ENCODE measurements around the gene RNASEH2C.

The RNASEH2C gene

GRCh38 chr11:65726660-65727059, 6.1 kb upstream of the RNASEH2C start:
- Histone ChIP-seq H3K36me3 (replicated peaks; ENCODE audit: insufficient read depth, low read length) (no peaks in the 10 kb centered on the region), H3K4me1 (ENCODE audit: low read length) (no peaks in the 10 kb centered on the region), H3K4me2 (ENCODE audit: low read depth, low read length) (no peak overlapping the region), H3K27ac (ENCODE audit: low read length) (no peak overlapping the region), H3K27me3 (replicated peaks; ENCODE audit: insufficient read depth, low read length) (no peaks in the 10 kb centered on the region; the same call in 1 of the 2 replicates), H2AFZ (ENCODE audit: low read length) (no peak overlapping the region), H3K9me2 (replicated peaks; ENCODE audit: insufficient read depth, low read length) (no peaks in the 10 kb centered on the region), H3K9ac (ENCODE audit: low read length) (no peak overlapping the region), H3F3A (ENCODE audit: insufficient read depth, low read length) (0 out of 2 replicates have a peak, but pooled peaks cover 3% of the 10 kb centered on the region), H3K4me3 (ENCODE audit: low read length) (no peak overlapping the region), H3K9me3 (replicated peaks; ENCODE audit: insufficient read depth, low read length) (no peaks in the 10 kb centered on the region), H4K20me1 (ENCODE audit: insufficient read depth, low read length) (no peaks in the 10 kb centered on the region), H3K79me2 (ENCODE audit: low read length) (no peaks in the 10 kb centered on the region)
- DNase-seq = no peak
- no peak for TF ChIP-seq EZH2 (optimal IDR thresholded peaks at IDR 0.05; ENCODE audit: low read depth, low read length)
- TF ChIP-seq CTCF (IDR thresholded peaks at IDR 0.05; ENCODE audit: low read length) = peak; percentile 31

- no peak overlapping the region for H2AFZ ChIP-seq (ENCODE audit: low read length)
- H4K20me1 ChIP-seq (ENCODE audit: insufficient read depth, low read length) = 0 out of 2 replicates have a peak, but pooled peaks cover 8% of the 10 kb centered on the region
- no peak for DNase-seq
- no peaks in the 10 kb centered on the region for H3K9me3 ChIP-seq (replicated peaks; ENCODE audit: insufficient read depth, low read length)
- peaks cover 33% of the 10 kb centered on the region for H3K79me2 ChIP-seq (ENCODE audit: low read length)
- H3K9ac ChIP-seq (ENCODE audit: low read length) = no peak overlapping the region
- TF ChIP-seq CTCF (IDR thresholded peaks at IDR 0.05; ENCODE audit: low read length) = no peak
- no peak for TF ChIP-seq EZH2phosphoT487 (IDR thresholded peaks at IDR 0.05; ENCODE audit: low read length)
- no peak for TF ChIP-seq EZH2 (optimal IDR thresholded peaks at IDR 0.05; ENCODE audit: low read depth, low read length)
- H3K27ac ChIP-seq (ENCODE audit: low read length) = no peak overlapping the region
- H3K4me2 ChIP-seq (ENCODE audit: low read depth, low read length) = no peak overlapping the region
- no peaks in the 10 kb centered on the region; the same call in 1 of the 2 replicates for H3K27me3 ChIP-seq (replicated peaks; ENCODE audit: insufficient read depth, low read length)
- H3F3A ChIP-seq (ENCODE audit: insufficient read depth, low read length) = peaks cover 5% of the 10 kb centered on the region; the same call in 1 of the 2 replicates
- no peak overlapping the region for H3K4me3 ChIP-seq (ENCODE audit: low read length)
- H3K36me3 ChIP-seq (replicated peaks; ENCODE audit: insufficient read depth, low read length) = peaks cover 2% of the 10 kb centered on the region; the same call in 1 of the 2 replicates
- H3K4me1 ChIP-seq (ENCODE audit: low read length) = peaks cover 9% of the 10 kb centered on the region
- H3K9me2 ChIP-seq (replicated peaks; ENCODE audit: insufficient read depth, low read length) = no peaks in the 10 kb centered on the region
These were observed 1.7 kb upstream of the RNASEH2C start for GRCh38 chr11:65722261-65722660.

- H3K36me3 ChIP-seq (replicated peaks; ENCODE audit: insufficient read depth, low read length) = peaks cover 12% of the 10 kb centered on the region; the same call in 1 of the 2 replicates
- H3K27ac ChIP-seq (ENCODE audit: low read length) = peak overlapping the region; percentile 70; the same call in 1 of the 2 replicates
- peaks cover 9% of the 10 kb centered on the region for H3F3A ChIP-seq (ENCODE audit: insufficient read depth, low read length)
- H3K27me3 ChIP-seq (replicated peaks; ENCODE audit: insufficient read depth, low read length) = no peaks in the 10 kb centered on the region
- H3K79me2 ChIP-seq (ENCODE audit: low read length) = peaks cover 48% of the 10 kb centered on the region
- peak overlapping the region; percentile 72 for H3K4me2 ChIP-seq (ENCODE audit: low read depth, low read length)
- DNase-seq = peak; percentile 42
- 0 out of 2 replicates have a peak, but pooled peaks cover 8% of the 10 kb centered on the region for H4K20me1 ChIP-seq (ENCODE audit: insufficient read depth, low read length)
- TF ChIP-seq EZH2phosphoT487 (IDR thresholded peaks at IDR 0.05; ENCODE audit: low read length) (no peak), CTCF (IDR thresholded peaks at IDR 0.05; ENCODE audit: low read length) (no peak), EZH2 (optimal IDR thresholded peaks at IDR 0.05; ENCODE audit: low read depth, low read length) (no peak)
- H3K9ac ChIP-seq (ENCODE audit: low read length) = peak overlapping the region; percentile 81
- peaks cover 9% of the 10 kb centered on the region for H3K4me1 ChIP-seq (ENCODE audit: low read length)
- no peaks in the 10 kb centered on the region for H3K9me2 ChIP-seq (replicated peaks; ENCODE audit: insufficient read depth, low read length)
- H3K4me3 ChIP-seq (ENCODE audit: low read length) = peak overlapping the region; percentile 98
- H2AFZ ChIP-seq (ENCODE audit: low read length) = peak overlapping the region; percentile 72
- H3K9me3 ChIP-seq (replicated peaks; ENCODE audit: insufficient read depth, low read length) = no peaks in the 10 kb centered on the region
These were observed 757 bp downstream of the RNASEH2C start for GRCh38 chr11:65719871-65720210.

Data from MM.1S (cell line).